HEK293 (cell line): Measurements from ENCODE around the gene FGFR2.

Experiments used
- EGR2 ChIP-seq: fragments of 450-650 bp; formaldehyde crosslinking; IDR thresholded peaks from 2 replicates; pipeline ENCODE4 v1.5.1; 2016; ENCODE audit warnings: low read depth, missing biosample characterization, missing genetic modification characterization
- FEZF1 ChIP-seq: fragments of 450-650 bp; formaldehyde crosslinking; IDR thresholded peaks from 2 replicates; pipeline ENCODE4 v1.5.1; 2016; ENCODE audit warnings: missing biosample characterization, missing genetic modification characterization
- PRDM4 ChIP-seq: fragments of 450-650 bp; formaldehyde crosslinking; IDR thresholded peaks from 2 replicates; pipeline ENCODE4 v1.5.1; 2017; ENCODE audit warnings: missing biosample characterization, missing genetic modification characterization
- REPIN1 ChIP-seq: fragments of 450-650 bp; formaldehyde crosslinking; IDR thresholded peaks from 2 replicates; pipeline ENCODE4 v1.5.1; 2017; ENCODE audit warnings: missing biosample characterization, missing genetic modification characterization, low read depth
- ZBTB20 ChIP-seq: fragments of 450-650 bp; formaldehyde crosslinking; IDR thresholded peaks from 2 replicates; pipeline ENCODE4 v1.5.1; 2016; ENCODE audit warnings: missing biosample characterization, missing genetic modification characterization
- ZEB2 ChIP-seq: fragments of 450-650 bp; formaldehyde crosslinking; IDR thresholded peaks from 2 replicates; pipeline ENCODE4 v1.5.1; 2016; ENCODE audit warnings: missing biosample characterization, missing genetic modification characterization
- ZNF132 ChIP-seq: fragments of 450-650 bp; formaldehyde crosslinking; IDR thresholded peaks from 2 replicates; pipeline ENCODE4 v1.5.1; 2017; ENCODE audit warnings: missing biosample characterization, missing genetic modification characterization, borderline replicate concordance
- ZNF2 ChIP-seq: fragments of 450-650 bp; formaldehyde crosslinking; IDR thresholded peaks from 2 replicates; pipeline ENCODE4 v1.5.1; 2016; ENCODE audit warnings: missing biosample characterization, missing genetic modification characterization
- ZNF311 ChIP-seq: fragments of 450-650 bp; formaldehyde crosslinking; IDR thresholded peaks from 2 replicates; pipeline ENCODE4 v1.5.1; 2017; ENCODE audit warnings: missing biosample characterization, missing genetic modification characterization, borderline replicate concordance
- ZNF335 ChIP-seq: fragments of 450-650 bp; formaldehyde crosslinking; conservative IDR thresholded peaks from 2 replicates; pipeline ENCODE4 v1.5.1; 2016; ENCODE audit warnings: missing biosample characterization, missing genetic modification characterization
- ZNF350 ChIP-seq: fragments of 450-650 bp; formaldehyde crosslinking; IDR thresholded peaks from 2 replicates; pipeline ENCODE4 v1.5.0; 2017; ENCODE audit warnings: missing biosample characterization, mild to moderate bottlenecking, missing genetic modification characterization
- ZNF362 ChIP-seq: fragments of 450-650 bp; formaldehyde crosslinking; IDR thresholded peaks from 2 replicates; pipeline ENCODE4 v1.5.1; 2016; ENCODE audit warnings: missing biosample characterization, missing genetic modification characterization
- ZNF513 ChIP-seq: fragments of 450-650 bp; IDR thresholded peaks from 2 replicates; pipeline ENCODE4 v1.5.1; 2018; ENCODE audit warnings: missing biosample characterization, missing genetic modification characterization
- ZNF529 ChIP-seq: fragments of 450-650 bp; formaldehyde crosslinking; IDR thresholded peaks from 2 replicates; pipeline ENCODE4 v1.5.1; 2017; ENCODE audit warnings: missing genetic modification characterization, missing biosample characterization; ENCODE audit not compliant: insufficient replicate concordance
- ZNF549 ChIP-seq: fragments of 450-650 bp; IDR thresholded peaks from 2 replicates; pipeline ENCODE4 v1.5.1; 2018; ENCODE audit warnings: missing biosample characterization, missing genetic modification characterization, mild to moderate bottlenecking, inconsistent platforms, moderate library complexity
- ZNF558 ChIP-seq: fragments of 450-650 bp; formaldehyde crosslinking; IDR thresholded peaks from 2 replicates; pipeline ENCODE4 v1.5.1; 2016; ENCODE audit warnings: missing biosample characterization, missing genetic modification characterization
- ZNF561 ChIP-seq: fragments of 450-650 bp; IDR thresholded peaks from 2 replicates; pipeline ENCODE4 v1.5.1; 2018; ENCODE audit warnings: missing biosample characterization, missing genetic modification characterization, borderline replicate concordance
- ZNF585B ChIP-seq: fragments of 450-650 bp; formaldehyde crosslinking; IDR thresholded peaks from 2 replicates; pipeline ENCODE4 v1.5.1; 2016; ENCODE audit warnings: missing biosample characterization, missing genetic modification characterization
- ZNF600 ChIP-seq: fragments of 450-650 bp; formaldehyde crosslinking; IDR thresholded peaks from 2 replicates; pipeline ENCODE4 v1.5.1; 2016; ENCODE audit warnings: missing biosample characterization, missing genetic modification characterization
- ZNF610 ChIP-seq: fragments of 450-650 bp; formaldehyde crosslinking; IDR thresholded peaks from 2 replicates; pipeline ENCODE4 v1.5.1; 2016; ENCODE audit warnings: missing biosample characterization, missing genetic modification characterization, borderline replicate concordance
- ZNF626 ChIP-seq: fragments of 450-650 bp; sonication (Bioruptor Pico); formaldehyde crosslinking; IDR thresholded peaks from 2 replicates; pipeline ENCODE4 v1.5.1; 2018; ENCODE audit warnings: missing biosample characterization, missing genetic modification characterization, inconsistent platforms
- ZNF629 ChIP-seq: fragments of 450-650 bp; formaldehyde crosslinking; IDR thresholded peaks from 2 replicates; pipeline ENCODE4 v1.5.1; 2017; ENCODE audit warnings: missing biosample characterization, missing genetic modification characterization
- ZNF658 ChIP-seq: fragments of 450-650 bp; formaldehyde crosslinking; IDR thresholded peaks from 2 replicates; pipeline ENCODE4; 2016; ENCODE audit warnings: missing biosample characterization, missing genetic modification characterization
- ZNF76 ChIP-seq: fragments of 450-650 bp; formaldehyde crosslinking; IDR thresholded peaks from 2 replicates; pipeline ENCODE4; 2016; ENCODE audit warnings: low read depth, missing biosample characterization, missing genetic modification characterization, borderline replicate concordance
- ZNF843 ChIP-seq: fragments of 450-650 bp; formaldehyde crosslinking; IDR thresholded peaks from 2 replicates; pipeline ENCODE4 v1.5.1; 2016; ENCODE audit warnings: missing biosample characterization, missing genetic modification characterization
- TF ChIP-seq, protein P1 (sequence below): fragments of 450-650 bp; formaldehyde crosslinking; IDR thresholded peaks from 2 replicates; pipeline ENCODE4 v1.5.1; 2016; ENCODE audit warnings: missing biosample characterization, missing genetic modification characterization
- TF ChIP-seq, protein P2 (sequence below): IDR thresholded peaks from 2 replicates; pipeline ENCODE4 v1.6.1; 2011; ENCODE audit warnings: mild to moderate bottlenecking, low read depth, low read length, borderline replicate concordance
- TF ChIP-seq, protein P3 (sequence below): fragments of 450-650 bp; formaldehyde crosslinking; IDR thresholded peaks from 2 replicates; pipeline ENCODE4 v1.5.1; 2017; ENCODE audit warnings: missing biosample characterization, mild to moderate bottlenecking, missing genetic modification characterization, moderate library complexity
- TF ChIP-seq, protein P4 (sequence below): fragments of 450-650 bp; formaldehyde crosslinking; IDR thresholded peaks from 2 replicates; pipeline ENCODE4 v1.5.1; 2016; ENCODE audit warnings: missing biosample characterization, missing genetic modification characterization

The FGFR2 gene

DNA sequence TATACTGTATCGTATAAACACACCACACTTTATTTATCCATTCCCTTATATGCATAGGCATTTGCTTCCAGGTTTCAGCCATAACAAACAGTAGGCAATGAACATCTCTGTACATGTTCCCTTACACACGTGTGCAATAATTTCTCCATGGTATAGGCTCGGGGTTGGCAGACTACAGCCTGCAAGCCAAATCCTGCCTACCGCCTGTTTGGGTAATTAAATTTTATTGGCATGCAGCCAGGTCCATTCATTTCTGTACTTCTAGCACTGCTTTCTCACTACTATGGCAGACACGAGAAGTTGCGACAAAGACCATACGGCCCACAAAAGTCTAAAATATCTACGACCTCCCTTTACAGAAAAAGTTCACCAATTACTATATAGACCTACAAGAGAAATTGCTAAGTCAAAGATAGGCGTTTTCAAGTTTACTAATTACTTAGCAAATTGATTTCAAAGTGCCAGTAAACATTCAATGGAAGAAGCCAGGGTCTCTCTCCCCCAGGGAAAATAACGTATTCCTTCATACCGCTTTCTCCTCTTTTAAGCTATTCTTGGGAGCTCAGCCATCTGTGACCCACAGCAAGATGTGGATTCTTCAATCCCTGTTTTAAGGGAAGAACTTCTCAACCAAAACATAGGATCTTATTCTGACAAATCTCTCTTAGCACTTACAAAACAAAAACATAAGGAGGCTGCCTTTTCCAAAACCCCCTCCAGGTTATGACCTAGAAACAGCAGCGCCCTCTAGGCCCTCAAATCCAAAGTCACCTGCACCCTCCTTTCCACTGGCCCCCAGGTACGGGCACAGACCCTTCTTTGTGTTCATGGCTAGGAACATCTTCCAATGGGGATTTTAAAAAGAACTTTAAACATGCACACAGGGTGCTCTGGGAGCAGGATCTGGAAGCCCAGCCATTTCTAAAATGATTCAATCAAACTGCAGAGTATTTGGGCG is 100.5 kb downstream of the FGFR2 start (continued):
- TF ChIP-seq, protein P1, sequence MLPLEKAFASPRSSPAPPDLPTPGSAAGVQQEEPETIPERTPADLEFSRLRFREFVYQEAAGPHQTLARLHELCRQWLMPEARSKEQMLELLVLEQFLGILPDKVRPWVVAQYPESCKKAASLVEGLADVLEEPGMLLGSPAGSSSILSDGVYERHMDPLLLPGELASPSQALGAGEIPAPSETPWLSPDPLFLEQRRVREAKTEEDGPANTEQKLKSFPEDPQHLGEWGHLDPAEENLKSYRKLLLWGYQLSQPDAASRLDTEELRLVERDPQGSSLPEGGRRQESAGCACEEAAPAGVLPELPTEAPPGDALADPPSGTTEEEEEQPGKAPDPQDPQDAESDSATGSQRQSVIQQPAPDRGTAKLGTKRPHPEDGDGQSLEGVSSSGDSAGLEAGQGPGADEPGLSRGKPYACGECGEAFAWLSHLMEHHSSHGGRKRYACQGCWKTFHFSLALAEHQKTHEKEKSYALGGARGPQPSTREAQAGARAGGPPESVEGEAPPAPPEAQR (tag by site-specific recombination): no peak
- no peak for TF ChIP-seq ZNF529 (tag by site-specific recombination)
- TF ChIP-seq ZNF132 (tag by site-specific recombination): no peak
- no peak for TF ChIP-seq ZBTB20
- no peak for TF ChIP-seq PRDM4 (tag by site-specific recombination)
- TF ChIP-seq ZNF558: no peak
- TF ChIP-seq ZNF843 (tag by site-specific recombination): no peak
- TF ChIP-seq, protein P2, sequence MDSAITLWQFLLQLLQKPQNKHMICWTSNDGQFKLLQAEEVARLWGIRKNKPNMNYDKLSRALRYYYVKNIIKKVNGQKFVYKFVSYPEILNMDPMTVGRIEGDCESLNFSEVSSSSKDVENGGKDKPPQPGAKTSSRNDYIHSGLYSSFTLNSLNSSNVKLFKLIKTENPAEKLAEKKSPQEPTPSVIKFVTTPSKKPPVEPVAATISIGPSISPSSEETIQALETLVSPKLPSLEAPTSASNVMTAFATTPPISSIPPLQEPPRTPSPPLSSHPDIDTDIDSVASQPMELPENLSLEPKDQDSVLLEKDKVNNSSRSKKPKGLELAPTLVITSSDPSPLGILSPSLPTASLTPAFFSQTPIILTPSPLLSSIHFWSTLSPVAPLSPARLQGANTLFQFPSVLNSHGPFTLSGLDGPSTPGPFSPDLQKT: no peak
- TF ChIP-seq ZNF610 (tag by site-specific recombination): 0 out of 2 replicates have a peak, but pooled peaks have one; percentile 17
- TF ChIP-seq EGR2 (tag by site-specific recombination): no peak
- no peak for TF ChIP-seq ZNF311 (tag by site-specific recombination)
- no peak for TF ChIP-seq ZNF335 (tag by site-specific recombination)
- 0 out of 2 replicates have a peak, but pooled peaks have one; percentile 23 for TF ChIP-seq ZNF513 (tag by site-specific recombination)
- no peak for TF ChIP-seq ZNF585B (tag by site-specific recombination)
- TF ChIP-seq ZNF600: no peak
- TF ChIP-seq ZNF658: no peak
- TF ChIP-seq FEZF1 (tag by site-specific recombination): no peak
- no peak for TF ChIP-seq ZNF629 (tag by site-specific recombination)
- peak; percentile 15; the same call in 1 of the 2 replicates for TF ChIP-seq ZNF626 (tag by site-specific recombination)
- TF ChIP-seq ZNF362: no peak
- no peak for TF ChIP-seq ZNF2
- no peak for TF ChIP-seq ZEB2 (tag by site-specific recombination)
- peak; percentile 73; the same call in 1 of the 2 replicates for TF ChIP-seq ZNF549
- no peak for TF ChIP-seq REPIN1
- peak; percentile 93 for TF ChIP-seq ZNF561 (tag by site-specific recombination)
- no peak for TF ChIP-seq ZNF76 (tag by site-specific recombination)
- no peak; the same call in 1 of the 2 replicates for TF ChIP-seq ZNF350 (tag by site-specific recombination)
- TF ChIP-seq, protein P3, sequence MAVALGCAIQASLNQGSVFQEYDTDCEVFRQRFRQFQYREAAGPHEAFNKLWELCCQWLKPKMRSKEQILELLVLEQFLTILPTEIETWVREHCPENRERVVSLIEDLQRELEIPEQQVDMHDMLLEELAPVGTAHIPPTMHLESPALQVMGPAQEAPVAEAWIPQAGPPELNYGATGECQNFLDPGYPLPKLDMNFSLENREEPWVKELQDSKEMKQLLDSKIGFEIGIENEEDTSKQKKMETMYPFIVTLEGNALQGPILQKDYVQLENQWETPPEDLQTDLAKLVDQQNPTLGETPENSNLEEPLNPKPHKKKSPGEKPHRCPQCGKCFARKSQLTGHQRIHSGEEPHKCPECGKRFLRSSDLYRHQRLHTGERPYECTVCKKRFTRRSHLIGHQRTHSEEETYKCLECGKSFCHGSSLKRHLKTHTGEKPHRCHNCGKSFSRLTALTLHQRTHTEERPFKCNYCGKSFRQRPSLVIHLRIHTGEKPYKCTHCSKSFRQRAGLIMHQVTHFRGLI (tag by site-specific recombination): no peak
- TF ChIP-seq, protein P4, sequence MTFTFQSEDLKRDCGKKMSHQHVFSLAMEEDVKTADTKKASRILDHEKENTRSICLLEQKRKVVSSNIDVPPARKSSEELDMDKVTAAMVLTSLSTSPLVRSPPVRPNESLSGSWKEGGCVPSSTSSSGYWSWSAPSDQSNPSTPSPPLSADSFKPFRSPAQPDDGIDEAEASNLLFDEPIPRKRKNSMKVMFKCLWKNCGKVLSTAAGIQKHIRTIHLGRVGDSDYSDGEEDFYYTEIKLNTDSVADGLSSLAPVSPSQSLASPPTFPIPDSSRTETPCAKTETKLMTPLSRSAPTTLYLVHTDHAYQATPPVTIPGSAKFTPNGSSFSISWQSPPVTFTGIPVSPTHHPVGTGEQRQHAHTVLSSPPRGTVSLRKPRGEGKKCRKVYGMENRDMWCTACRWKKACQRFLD (tag by site-specific recombination): no peak
